Activated CD8-positive, alpha-beta T cell treated with anti-CD3 and anti-CD28 coated beads for 36 hours (primary cell): Measurements from ENCODE around the gene FSIP1. TPM values are rescaled to one million over a fixed set of nuclear protein-coding genes. Genes with fewer than 3 reads are reported as not detected.

Experiments used
- ATAC-seq: fragments of 200-7000 bp; cut with Tn5 transposase; one replicate; pipeline ENCODE4 v1.10.0; 2021; ENCODE audit warnings: mild to moderate bottlenecking, moderate library complexity
- CTCF ChIA-PET: fragments of 350-600 bp; sonication (Branson Sonifier 250); formaldehyde crosslinking; loops from one replicate; lab custom pipeline; 2021; ENCODE audit warnings: antibody characterized with exemption; lab: Charles Lee
- POLR2A ChIA-PET: fragments of 350-600 bp; sonication (Branson Sonifier 250); formaldehyde crosslinking; loops from one replicate; lab custom pipeline; 2021; ENCODE audit warnings: antibody characterized with exemption; lab: Charles Lee
- DNase-seq: peaks from one replicate; pipeline ENCODE4 v3.0.0-alpha.2; 2020
- H3K27ac Mint-ChIP-seq: one replicate; pipeline ENCODE4 v1.8.0; 2021; ENCODE audit warnings: mild to moderate bottlenecking, mixed read lengths
- H3K27me3 Mint-ChIP-seq: one replicate; pipeline ENCODE4 v1.8.0; 2021; ENCODE audit warnings: mixed read lengths
- H3K36me3 Mint-ChIP-seq: one replicate; pipeline ENCODE4 v1.8.0; 2021; ENCODE audit warnings: low read depth, mixed read lengths
- H3K4me1 Mint-ChIP-seq: one replicate; pipeline ENCODE4 v1.8.0; 2021; ENCODE audit warnings: low read depth, mixed read lengths
- H3K4me3 Mint-ChIP-seq: one replicate; pipeline ENCODE4 v1.8.0; 2021; ENCODE audit warnings: mild to moderate bottlenecking, moderate library complexity, mixed read lengths
- H3K9me3 Mint-ChIP-seq: one replicate; pipeline ENCODE4 v1.8.0; 2021; ENCODE audit warnings: mixed read lengths
- CTCF ChIP-seq: fragments of 200-600 bp; IDR thresholded peaks from one replicate; pipeline ENCODE4 v1.8.0; 2022; ENCODE audit warnings: antibody characterized with exemption, mild to moderate bottlenecking
- intact Hi-C: fragments of 100-400 bp; cut with micrococcal nuclease; formaldehyde crosslinking; loops from one replicate; pipeline ENCODE4 v1.10.0; 2022
- total RNA-seq, 2 experiments: library from RNA; stranded (reverse); gene quantifications; one replicate each; pipeline ENCODE4 v1.2.3, GENCODE V29; 2021

FSIP1 gene
- total RNA-seq, 2 experiments from 2014 or later, result 0.36 to 0.43 TPM

GRCh38 chr15:39599871-39600270 is 182.8 kb downstream of the FSIP1 start:
- no peak for ATAC-seq
- CTCF ChIA-PET, result no interaction called here
- Mint-ChIP-seq H3K4me1 (no peaks in the 10 kb centered on the region), H3K27ac (no peak overlapping the region), H3K9me3 (no peaks in the 10 kb centered on the region), H3K27me3 (peaks cover 2% of the 10 kb centered on the region), H3K4me3 (no peak overlapping the region), H3K36me3 (no peaks in the 10 kb centered on the region)
- no peak for TF ChIP-seq CTCF
- DNase-seq, result no peak
- intact Hi-C loops, result loop anchor here (10.0 kb wide), 1 partner anchor 65 kb away; no protein-coding TSS in a partner anchor
- POLR2A ChIA-PET, result no interaction called here

- ATAC-seq (no peak), DNase-seq (no peak)
- Mint-ChIP-seq H3K27me3 (peaks cover 2% of the 10 kb centered on the region), H3K4me1 (peaks cover 2% of the 10 kb centered on the region), H3K4me3 (no peak overlapping the region), H3K36me3 (no peaks in the 10 kb centered on the region), H3K27ac (no peak overlapping the region), H3K9me3 (no peaks in the 10 kb centered on the region)
- POLR2A ChIA-PET, result no interaction called here
- CTCF ChIA-PET, result no interaction called here
- intact Hi-C loops, result loop anchor here (10.0 kb wide), 1 partner anchor 66 kb away; no protein-coding TSS in a partner anchor
- no peak for TF ChIP-seq CTCF
These were observed 183.4 kb downstream of the FSIP1 start for GRCh38 chr15:39598958-39599845.

GRCh38 chr15:39598186-39598850 is 184.3 kb downstream of the FSIP1 start:
- POLR2A ChIA-PET, result no interaction called here

GRCh38 chr15:39597751-39598185 is 184.9 kb downstream of the FSIP1 start:
- Mint-ChIP-seq H3K9me3 (no peaks in the 10 kb centered on the region), H3K4me3 (no peak overlapping the region), H3K4me1 (peaks cover 6% of the 10 kb centered on the region), H3K27ac (no peak overlapping the region), H3K27me3 (peaks cover 2% of the 10 kb centered on the region), H3K36me3 (no peaks in the 10 kb centered on the region)
- POLR2A ChIA-PET, result no interaction called here
- CTCF ChIA-PET, result no interaction called here
- intact Hi-C loops, result loop anchor here (10.0 kb wide), 1 partner anchor 67 kb away; no protein-coding TSS in a partner anchor
- DNase-seq, result no peak
- ATAC-seq, result no peak
- no peak for TF ChIP-seq CTCF

More at GRCh38 chr15:39598186-39598850, 184.3 kb downstream of the FSIP1 start:
- Mint-ChIP-seq H3K9me3 (no peaks in the 10 kb centered on the region), H3K27me3 (peaks cover 2% of the 10 kb centered on the region), H3K4me1 (peaks cover 6% of the 10 kb centered on the region), H3K4me3 (no peak overlapping the region), H3K27ac (no peak overlapping the region), H3K36me3 (no peaks in the 10 kb centered on the region)
- intact Hi-C loops, result loop anchor here (10.0 kb wide), 1 partner anchor 66 kb away; no protein-coding TSS in a partner anchor
- DNase-seq (no peak), ATAC-seq (no peak)
- TF ChIP-seq CTCF, result no peak
- CTCF ChIA-PET, result no interaction called here
